Stomach (tissue), 9 donors: ENCODE results near the gene NPTN. TPM values are rescaled to one million over a fixed set of nuclear protein-coding genes. Genes with fewer than 3 reads are reported as not detected.

Experiments
- DNase-seq, 2 donors: peaks; one replicate each; pipeline versions ENCODE4 v3.0.0 to v3.0.0-alpha.2; 2013 to 2019
- H3K27ac ChIP-seq, 5 donors: fragments of 200-600 bp in 4 of 5; sonication (generic) in 4 of 5; one replicate each; pipeline ENCODE4 v1.5.1; 2013 to 2019; ENCODE audit warnings: mild to moderate bottlenecking in 1 of 5, moderate library complexity in 1 of 5
- H3K27me3 ChIP-seq, 3 donors: fragments of 200-600 bp; sonication (generic); one replicate each; pipeline ENCODE4 v1.5.1; 2017 to 2019; ENCODE audit warnings: mixed run types in 1 of 3
- H3K36me3 ChIP-seq, 4 donors: fragments of 200-600 bp; sonication (generic); 1 replicate in 3 of 4; 2 replicates in 1 of 4; pipeline ENCODE4 v1.5.1; 2016 to 2019
- H3K4me1 ChIP-seq, 4 donors: fragments of 200-600 bp; sonication (generic); one replicate each; pipeline ENCODE4 v1.5.1; 2016 to 2019
- H3K4me3 ChIP-seq, 4 donors: fragments of 200-600 bp; sonication (generic) in 3 of 4; one replicate each; pipeline ENCODE4 v1.5.1; 2016 to 2019; ENCODE audit warnings: mild to moderate bottlenecking in 1 of 4
- H3K9me3 ChIP-seq, 4 donors: fragments of 200-600 bp; sonication (generic); one replicate each; pipeline ENCODE4 v1.5.1; 2016 to 2019
- EP300 ChIP-seq: sonication (generic); formaldehyde crosslinking; IDR thresholded peaks from one replicate; pipeline ENCODE4 v1.6.1; 2017; ENCODE audit warnings: antibody characterized with exemption
- POLR2A ChIP-seq, 4 donors: fragments of 450-650 bp; IDR thresholded peaks; one replicate each; pipeline ENCODE4 v1.6.1; 2016; ENCODE audit warnings: antibody characterized with exemption in 4 of 4, control low read depth in 2 of 4, mild to moderate bottlenecking in 1 of 4, moderate library complexity in 1 of 4
- POLR2AphosphoS5 ChIP-seq, 3 donors: sonication (generic); formaldehyde crosslinking; IDR thresholded peaks; one replicate each; pipeline ENCODE4 v1.6.1; 2016; ENCODE audit warnings: antibody characterized with exemption in 3 of 3
- WGBS, 5 donors: extraction: QIAGEN DNeasy Blood & Tissue Kit in 3 of 5; methylation state at CpG; one replicate each; pipeline versions ENCODE4 v1.1.5 to v1.1.7; 2013 to 2018; 5-methylcytosine and 5-hydroxymethylcytosine counted together
- intact Hi-C: fragments of 100-400 bp; cut with DNase I; formaldehyde crosslinking; loops from one replicate; pipeline ENCODE4 v1.15.1; 2023; ENCODE audit warnings: low total_unique reads
- polyA plus RNA-seq, 3 donors: library from polyadenylated mRNA; stranded (reverse); fragments of 200-250 nt; gene quantifications; one replicate each; pipeline ENCODE4 v1.2.3, GENCODE V29; 2013
- total RNA-seq, 5 donors: library from RNA; depleted of rRNA; stranded (reverse); fragments of >200 nt; gene quantifications; one replicate each; pipeline versions ENCODE4 v1.1.0 to v1.2.3, GENCODE V29; 2014 to 2016
- TF ChIP-seq, protein P1 (sequence below), 7 experiments: fragments of 450-650 bp in 4 of 7; fragments of 200-600 bp in 3 of 7; sonication (generic) in 3 of 7; IDR thresholded peaks; one replicate each; pipeline ENCODE4 v1.5.1; 2016 to 2019; ENCODE audit warnings: antibody characterized with exemption in 7 of 7, control low read depth in 2 of 7, mild to moderate bottlenecking in 1 of 7
- donor health status: healthy with polysubstance abuse.
- donor health status: Bipolar disorder and iron deficiency.
- donor health status: healthy.

Gene NPTN
- total and polyA plus RNA-seq, 8 donors = 41.4 to 228 (median 96.2) TPM

DNA sequence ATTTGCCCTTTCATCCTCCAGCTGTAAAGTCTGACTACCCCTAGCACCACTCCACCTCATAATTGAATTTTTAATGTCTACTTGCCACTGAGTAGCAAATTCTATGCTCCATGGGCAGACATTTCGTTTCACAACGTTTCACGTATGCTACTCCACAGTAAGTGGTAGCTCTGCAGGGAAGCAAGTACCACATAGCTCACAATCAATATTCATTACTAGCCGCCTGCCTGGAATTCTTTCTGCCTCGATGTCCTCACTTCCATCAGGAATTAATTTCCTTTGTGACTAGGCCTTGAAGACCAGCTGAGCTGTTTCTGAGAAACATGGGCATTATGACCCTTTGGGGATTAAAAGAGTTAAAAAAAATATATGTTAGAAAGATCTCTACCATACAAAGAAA, 15.3 kb downstream of the NPTN start:
- no peak overlapping the region for H3K27ac ChIP-seq
- 69 to 81% (median 80%) methylated on average over 5 of the region's 5 CpGs for WGBS, 5 donors
- intact Hi-C loops = no loop called here
- no peaks in the 10 kb centered on the region for H3K36me3 ChIP-seq
- H3K9me3 ChIP-seq = no peaks in the 10 kb centered on the region
- TF ChIP-seq EP300 (no peak), POLR2A (IDR thresholded peaks at IDR 0.05) (no peak), POLR2AphosphoS5 (IDR thresholded peaks at IDR 0.05) (no peak)
- TF ChIP-seq, protein P1, sequence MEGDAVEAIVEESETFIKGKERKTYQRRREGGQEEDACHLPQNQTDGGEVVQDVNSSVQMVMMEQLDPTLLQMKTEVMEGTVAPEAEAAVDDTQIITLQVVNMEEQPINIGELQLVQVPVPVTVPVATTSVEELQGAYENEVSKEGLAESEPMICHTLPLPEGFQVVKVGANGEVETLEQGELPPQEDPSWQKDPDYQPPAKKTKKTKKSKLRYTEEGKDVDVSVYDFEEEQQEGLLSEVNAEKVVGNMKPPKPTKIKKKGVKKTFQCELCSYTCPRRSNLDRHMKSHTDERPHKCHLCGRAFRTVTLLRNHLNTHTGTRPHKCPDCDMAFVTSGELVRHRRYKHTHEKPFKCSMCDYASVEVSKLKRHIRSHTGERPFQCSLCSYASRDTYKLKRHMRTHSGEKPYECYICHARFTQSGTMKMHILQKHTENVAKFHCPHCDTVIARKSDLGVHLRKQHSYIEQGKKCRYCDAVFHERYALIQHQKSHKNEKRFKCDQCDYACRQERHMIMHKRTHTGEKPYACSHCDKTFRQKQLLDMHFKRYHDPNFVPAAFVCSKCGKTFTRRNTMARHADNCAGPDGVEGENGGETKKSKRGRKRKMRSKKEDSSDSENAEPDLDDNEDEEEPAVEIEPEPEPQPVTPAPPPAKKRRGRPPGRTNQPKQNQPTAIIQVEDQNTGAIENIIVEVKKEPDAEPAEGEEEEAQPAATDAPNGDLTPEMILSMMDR (IDR thresholded peaks at IDR 0.05) = no peak
- H3K27me3 ChIP-seq = no peaks in the 10 kb centered on the region
- DNase-seq = no peak
- peaks cover 6 to 83% (median 43%) of the 10 kb centered on the region in 4 donors for H3K4me1 ChIP-seq
- H3K4me3 ChIP-seq = no peak overlapping the region

- no peak overlapping the region for H3K4me3 ChIP-seq
- peaks cover 6 to 83% (median 42%) of the 10 kb centered on the region in 4 donors for H3K4me1 ChIP-seq
- H3K36me3 ChIP-seq = no peaks in the 10 kb centered on the region
- DNase-seq = no peak
- H3K27ac ChIP-seq = no peak overlapping the region
- TF ChIP-seq, protein P1 (IDR thresholded peaks at IDR 0.05) = no peak
- TF ChIP-seq EP300 = no peak
- 76 to 97% (median 91%) methylated on average over 2 of the region's 2 CpGs for WGBS, 5 donors
- no peaks in the 10 kb centered on the region for H3K9me3 ChIP-seq
- H3K27me3 ChIP-seq = no peaks in the 10 kb centered on the region
- intact Hi-C loops = no loop called here
These were observed 15.8 kb downstream of the NPTN start for GRCh38 chr15:73617301-73617831.

DNA sequence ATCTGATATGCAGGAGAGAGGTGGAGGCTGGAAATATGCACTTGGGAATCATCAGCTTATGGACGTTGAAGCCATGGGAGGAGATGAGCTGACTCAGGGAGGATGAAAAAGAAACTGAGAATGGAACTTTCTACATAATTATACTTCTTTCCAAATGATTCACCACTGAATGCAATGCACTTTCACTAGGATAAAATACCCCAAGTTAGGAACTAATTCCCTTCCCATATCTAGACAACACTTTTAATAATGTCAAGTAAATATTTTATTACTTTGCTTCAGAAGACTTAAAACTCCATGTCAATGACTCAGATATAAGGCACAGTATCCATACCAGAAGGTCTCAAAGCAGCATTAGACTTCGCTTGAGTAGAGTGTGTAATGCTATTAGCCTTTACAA, 24.2 kb downstream of the NPTN start:
- H3K4me1 ChIP-seq = peaks cover 20 to 88% (median 52%) of the 10 kb centered on the region in 4 donors
- peak overlapping the region in 2 of 5 donors; percentile 30 to 54 for H3K27ac ChIP-seq
- intact Hi-C loops = no loop called here
- H3K4me3 ChIP-seq = no peak overlapping the region
- WGBS, 5 donors = 63 to 71% (median 67%) methylated on average over 2 of the region's 2 CpGs
- DNase-seq = no peak
- peaks cover 0 to 3% (median 0%) of the 10 kb centered on the region in 4 donors for H3K36me3 ChIP-seq
- TF ChIP-seq POLR2AphosphoS5 (IDR thresholded peaks at IDR 0.05) (no peak), EP300 (no peak), POLR2A (IDR thresholded peaks at IDR 0.05) (no peak)
- TF ChIP-seq, protein P1 (IDR thresholded peaks at IDR 0.05) = no peak
- no peaks in the 10 kb centered on the region for H3K27me3 ChIP-seq
- H3K9me3 ChIP-seq = no peaks in the 10 kb centered on the region

- TF ChIP-seq, protein P1 (IDR thresholded peaks at IDR 0.05) = no peak
- no peak for TF ChIP-seq POLR2A (IDR thresholded peaks at IDR 0.05)
- Histone ChIP-seq H3K4me3 (no peak overlapping the region), H3K36me3 (peaks cover 0 to 3% (median 0%) of the 10 kb centered on the region in 4 donors), H3K4me1 (peaks cover 20 to 91% (median 53%) of the 10 kb centered on the region in 4 donors), H3K9me3 (no peaks in the 10 kb centered on the region), H3K27ac (peak overlapping the region in 3 of 5 donors; percentile 17 to 54 (median 30)), H3K27me3 (no peaks in the 10 kb centered on the region)
- 63 to 76% (median 68%) methylated on average over 1 of the region's 1 CpG for WGBS, 5 donors
- intact Hi-C loops = no loop called here
- no peak for DNase-seq
These were observed 24.7 kb downstream of the NPTN start for GRCh38 chr15:73608475-73608874.
